ENCODE results near the gene ABCF2.
A peak's percentile ranks its signal among the peaks of the same experiment; 100 is the strongest.

The ABCF2 gene

GRCh38 chr7:151244196-151244840, 17.3 kb upstream of the ABCF2 start:
- Histone ChIP-seq H3K27me3 (replicated peaks) (no peaks in the 10 kb centered on the region), H3K4me3 (ENCODE audit: low read depth, low read length) (no peak overlapping the region), H3K36me3 (replicated peaks) (peaks cover 26% of the 10 kb centered on the region), H3K27ac (no peak overlapping the region)
- DNase-seq, result peak; percentile 52
- TF ChIP-seq, protein P1, sequence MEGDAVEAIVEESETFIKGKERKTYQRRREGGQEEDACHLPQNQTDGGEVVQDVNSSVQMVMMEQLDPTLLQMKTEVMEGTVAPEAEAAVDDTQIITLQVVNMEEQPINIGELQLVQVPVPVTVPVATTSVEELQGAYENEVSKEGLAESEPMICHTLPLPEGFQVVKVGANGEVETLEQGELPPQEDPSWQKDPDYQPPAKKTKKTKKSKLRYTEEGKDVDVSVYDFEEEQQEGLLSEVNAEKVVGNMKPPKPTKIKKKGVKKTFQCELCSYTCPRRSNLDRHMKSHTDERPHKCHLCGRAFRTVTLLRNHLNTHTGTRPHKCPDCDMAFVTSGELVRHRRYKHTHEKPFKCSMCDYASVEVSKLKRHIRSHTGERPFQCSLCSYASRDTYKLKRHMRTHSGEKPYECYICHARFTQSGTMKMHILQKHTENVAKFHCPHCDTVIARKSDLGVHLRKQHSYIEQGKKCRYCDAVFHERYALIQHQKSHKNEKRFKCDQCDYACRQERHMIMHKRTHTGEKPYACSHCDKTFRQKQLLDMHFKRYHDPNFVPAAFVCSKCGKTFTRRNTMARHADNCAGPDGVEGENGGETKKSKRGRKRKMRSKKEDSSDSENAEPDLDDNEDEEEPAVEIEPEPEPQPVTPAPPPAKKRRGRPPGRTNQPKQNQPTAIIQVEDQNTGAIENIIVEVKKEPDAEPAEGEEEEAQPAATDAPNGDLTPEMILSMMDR (IDR thresholded peaks at IDR 0.05; ENCODE audit: low read depth, low read length, missing control alignments), result peak; percentile 94
- in situ Hi-C loops (cut with HindIII; ENCODE audit: low pct_ligation_motif_present, low sequenced_read_pairs), result no loop called here

- DNase-seq, result no peak
- in situ Hi-C loops (cut with HindIII; ENCODE audit: low pct_ligation_motif_present, low sequenced_read_pairs), result no loop called here
- Histone ChIP-seq H3K27me3 (replicated peaks) (no peaks in the 10 kb centered on the region), H3K4me3 (ENCODE audit: low read depth, low read length) (no peak overlapping the region), H3K36me3 (replicated peaks) (peaks cover 33% of the 10 kb centered on the region), H3K27ac (no peak overlapping the region)
- TF ChIP-seq, protein P1 (IDR thresholded peaks at IDR 0.05; ENCODE audit: low read depth, low read length, missing control alignments), result no peak
Measured at GRCh38 chr7:151243408-151244195, 16.6 kb upstream of the ABCF2 start.

GRCh38 chr7:151243045-151243349, 16.0 kb upstream of the ABCF2 start:
- no peak overlapping the region for H3K4me3 ChIP-seq (ENCODE audit: low read depth, low read length)
- H3K36me3 ChIP-seq (replicated peaks), result peaks cover 39% of the 10 kb centered on the region

GRCh38 chr7:151242159-151243044, 15.4 kb upstream of the ABCF2 start:
- Histone ChIP-seq H3K27me3 (replicated peaks) (no peaks in the 10 kb centered on the region), H3K27ac (no peak overlapping the region), H3K36me3 (replicated peaks) (peaks cover 45% of the 10 kb centered on the region), H3K4me3 (ENCODE audit: low read depth, low read length) (no peak overlapping the region)
- TF ChIP-seq, protein P1 (IDR thresholded peaks at IDR 0.05; ENCODE audit: low read depth, low read length, missing control alignments), result no peak
- no peak for DNase-seq
- in situ Hi-C loops (cut with HindIII; ENCODE audit: low pct_ligation_motif_present, low sequenced_read_pairs), result no loop called here

More at GRCh38 chr7:151243045-151243349, 16.0 kb upstream of the ABCF2 start:
- no peak for DNase-seq
- in situ Hi-C loops (cut with HindIII; ENCODE audit: low pct_ligation_motif_present, low sequenced_read_pairs), result no loop called here
- Histone ChIP-seq H3K27ac (no peak overlapping the region), H3K27me3 (replicated peaks) (no peaks in the 10 kb centered on the region)
- TF ChIP-seq, protein P1 (IDR thresholded peaks at IDR 0.05; ENCODE audit: low read depth, low read length, missing control alignments), result no peak

- Histone ChIP-seq H3K27ac (no peak overlapping the region), H3K36me3 (replicated peaks) (peaks cover 52% of the 10 kb centered on the region), H3K27me3 (replicated peaks) (no peaks in the 10 kb centered on the region), H3K4me3 (ENCODE audit: low read depth, low read length) (no peak overlapping the region)
- TF ChIP-seq, protein P1 (IDR thresholded peaks at IDR 0.05; ENCODE audit: low read depth, low read length, missing control alignments), result no peak
- in situ Hi-C loops (cut with HindIII; ENCODE audit: low pct_ligation_motif_present, low sequenced_read_pairs), result no loop called here
- no peak for DNase-seq
Measured at GRCh38 chr7:151241755-151242096, 14.7 kb upstream of the ABCF2 start.

Data from brain microvascular endothelial cell (primary cell).